Smooth muscle cell (in vitro differentiated cells): ENCODE results near the gene BLOC1S5. TPM values are rescaled to one million over a fixed set of nuclear protein-coding genes. Genes with fewer than 3 reads are reported as not detected.

Source experiments
- DNase-seq: peaks from one replicate; lab custom pipeline; 2025; ENCODE audit not compliant: unreplicated experiment; lab: John Stamatoyannopoulos, UW
- H2AFZ ChIP-seq: fragments of 200-600 bp; sonication (generic); 2 replicates; pipeline ENCODE4 v1.6.0; 2016; ENCODE audit warnings: antibody characterized with exemption, low read depth, mild to moderate bottlenecking
- H3F3A ChIP-seq: fragments of 200-600 bp; sonication (generic); 2 replicates; pipeline ENCODE4 v1.6.0; 2017; ENCODE audit warnings: antibody characterized with exemption, low read depth
- H3K27ac ChIP-seq: fragments of 200-600 bp; sonication (generic); 2 replicates; pipeline ENCODE4 v1.5.1; 2016; ENCODE audit warnings: low read depth, mild to moderate bottlenecking
- H3K27me3 ChIP-seq: fragments of 200-600 bp; sonication (generic); 2 replicates; pipeline ENCODE4 v1.6.1; 2016; ENCODE audit warnings: low read depth, mild to moderate bottlenecking
- H3K36me3 ChIP-seq: fragments of 200-600 bp; sonication (generic); 2 replicates; pipeline ENCODE4 v1.5.1; 2016; ENCODE audit warnings: low read depth
- H3K4me1 ChIP-seq: fragments of 200-600 bp; sonication (generic); 2 replicates; pipeline ENCODE4 v1.5.1; 2016; ENCODE audit warnings: low read depth
- H3K4me2 ChIP-seq: fragments of 200-600 bp; sonication (generic); 2 replicates; pipeline ENCODE4 v1.6.0; 2016; ENCODE audit warnings: mild to moderate bottlenecking
- H3K4me3 ChIP-seq: fragments of 200-600 bp; sonication (generic); 2 replicates; pipeline ENCODE4 v1.5.1; 2016; ENCODE audit warnings: mild to moderate bottlenecking
- H3K79me2 ChIP-seq: fragments of 200-600 bp; sonication (generic); 2 replicates; pipeline ENCODE4 v1.6.0; 2016; ENCODE audit warnings: low read depth, mild to moderate bottlenecking
- H3K9ac ChIP-seq: fragments of 200-600 bp; sonication (generic); 2 replicates; pipeline ENCODE4 v1.6.0; 2016; ENCODE audit warnings: low read depth
- H3K9me3 ChIP-seq: fragments of 200-600 bp; sonication (generic); replicated peaks from 2 replicates; pipeline ENCODE4 v1.5.1; 2016; ENCODE audit warnings: low read depth
- H4K20me1 ChIP-seq: fragments of 200-600 bp; sonication (generic); 2 replicates; pipeline ENCODE4 v1.6.0; 2016; ENCODE audit warnings: low read depth
- WGBS: methylation state at CpG from one replicate; pipeline ENCODE4 v1.1.7; 2016; ENCODE audit warnings: low lambda C conversion rate; 5-methylcytosine and 5-hydroxymethylcytosine counted together
- polyA plus RNA-seq: library from polyadenylated mRNA; unstranded; fragments of >200 nt; fragmentation: Nextera tagmentation; extraction: Ambion mirVana; gene quantifications from 2 replicates; pipeline ENCODE4 v1.2.1, GENCODE V29; 2016
- total RNA-seq: library from RNA; depleted of rRNA; stranded (reverse); fragments of >200 nt; gene quantifications from 2 replicates; pipeline ENCODE4 v1.2.3, GENCODE V29; 2014
- TF ChIP-seq, protein P1 (sequence below): fragments of 200-600 bp; sonication (generic); IDR thresholded peaks from 2 replicates; pipeline ENCODE4 v1.5.1; 2017; ENCODE audit warnings: borderline replicate concordance, mild to moderate bottlenecking, antibody characterized with exemption; ENCODE audit not compliant: insufficient read depth, poor library complexity, severe bottlenecking

BLOC1S5 gene, protein sequence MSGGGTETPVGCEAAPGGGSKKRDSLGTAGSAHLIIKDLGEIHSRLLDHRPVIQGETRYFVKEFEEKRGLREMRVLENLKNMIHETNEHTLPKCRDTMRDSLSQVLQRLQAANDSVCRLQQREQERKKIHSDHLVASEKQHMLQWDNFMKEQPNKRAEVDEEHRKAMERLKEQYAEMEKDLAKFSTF
- total RNA-seq (10.7 and 14.6 TPM in 2 replicates), polyA plus RNA-seq (9.2 and 13.7 TPM in 2 replicates)

DNA sequence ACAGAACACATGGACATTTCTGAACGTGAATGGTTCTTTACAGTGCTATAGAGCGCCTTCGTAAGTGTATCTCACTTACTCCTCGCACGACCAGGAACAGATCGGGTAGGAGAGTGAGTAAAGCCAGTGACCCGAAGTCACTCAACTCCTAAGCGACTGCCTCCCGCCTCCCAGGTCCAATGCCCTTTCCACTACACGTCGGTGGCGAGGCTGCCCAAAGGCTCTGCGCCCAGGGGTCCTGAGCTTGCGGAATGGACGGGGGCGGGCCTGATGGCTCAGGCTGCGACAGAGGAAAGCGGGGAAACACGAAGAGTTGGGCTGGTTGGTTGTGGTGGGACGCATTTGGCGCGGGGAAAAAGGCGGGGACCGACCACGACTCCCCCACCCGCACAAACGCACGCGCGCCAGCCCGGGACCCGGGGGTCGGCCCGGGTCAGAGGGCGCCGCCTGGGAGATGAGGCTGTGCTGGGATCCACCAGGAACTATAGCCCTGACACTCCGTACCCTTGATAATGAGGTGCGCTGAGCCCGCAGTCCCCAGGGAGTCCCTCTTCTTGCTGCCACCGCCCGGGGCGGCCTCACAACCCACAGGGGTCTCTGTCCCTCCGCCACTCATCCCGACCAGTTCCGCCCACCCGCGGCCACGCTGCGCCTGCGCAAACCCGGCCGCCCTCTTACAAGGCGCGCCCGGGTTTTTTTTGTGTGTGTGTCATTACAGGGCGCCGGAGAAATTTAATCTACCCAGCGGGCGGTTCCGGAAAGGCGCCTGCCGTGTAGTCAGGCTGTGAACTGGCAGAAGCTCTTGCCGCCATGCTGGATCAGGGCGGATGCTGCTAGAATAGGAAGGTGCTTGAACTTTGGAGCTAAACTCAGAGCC, at the start of gene BLOC1S5:
BLOC1S5 (minus strand) TSS at position 629 of the 877 bp plus-strand sequence; CDS start at position 616, 13 bp downstream.
- Histone ChIP-seq H3K36me3 (peaks cover 7% of the 10 kb centered on the region), H4K20me1 (no peaks in the 10 kb centered on the region), H3K4me1 (peaks cover 7% of the 10 kb centered on the region), H3K27ac (peak within 1 kb of the TSS; percentile 76), H3K79me2 (peaks cover 8% of the 10 kb centered on the region), H3K9me3 (no peaks in the 10 kb centered on the region), H3K4me3 (peak within 1 kb of the TSS; percentile 75), H3K27me3 (no peaks in the 10 kb centered on the region), H3K4me2 (peak within 1 kb of the TSS; percentile 87), H2AFZ (peak within 1 kb of the TSS; percentile 95), H3K9ac (peak within 1 kb of the TSS; percentile 72), H3F3A (no peaks in the 10 kb centered on the region)
- WGBS, result 1% methylated on average over 64 of the region's 64 CpGs
- TF ChIP-seq, protein P1, sequence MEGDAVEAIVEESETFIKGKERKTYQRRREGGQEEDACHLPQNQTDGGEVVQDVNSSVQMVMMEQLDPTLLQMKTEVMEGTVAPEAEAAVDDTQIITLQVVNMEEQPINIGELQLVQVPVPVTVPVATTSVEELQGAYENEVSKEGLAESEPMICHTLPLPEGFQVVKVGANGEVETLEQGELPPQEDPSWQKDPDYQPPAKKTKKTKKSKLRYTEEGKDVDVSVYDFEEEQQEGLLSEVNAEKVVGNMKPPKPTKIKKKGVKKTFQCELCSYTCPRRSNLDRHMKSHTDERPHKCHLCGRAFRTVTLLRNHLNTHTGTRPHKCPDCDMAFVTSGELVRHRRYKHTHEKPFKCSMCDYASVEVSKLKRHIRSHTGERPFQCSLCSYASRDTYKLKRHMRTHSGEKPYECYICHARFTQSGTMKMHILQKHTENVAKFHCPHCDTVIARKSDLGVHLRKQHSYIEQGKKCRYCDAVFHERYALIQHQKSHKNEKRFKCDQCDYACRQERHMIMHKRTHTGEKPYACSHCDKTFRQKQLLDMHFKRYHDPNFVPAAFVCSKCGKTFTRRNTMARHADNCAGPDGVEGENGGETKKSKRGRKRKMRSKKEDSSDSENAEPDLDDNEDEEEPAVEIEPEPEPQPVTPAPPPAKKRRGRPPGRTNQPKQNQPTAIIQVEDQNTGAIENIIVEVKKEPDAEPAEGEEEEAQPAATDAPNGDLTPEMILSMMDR, result no peak
- peak; percentile 89 for DNase-seq

DNA sequence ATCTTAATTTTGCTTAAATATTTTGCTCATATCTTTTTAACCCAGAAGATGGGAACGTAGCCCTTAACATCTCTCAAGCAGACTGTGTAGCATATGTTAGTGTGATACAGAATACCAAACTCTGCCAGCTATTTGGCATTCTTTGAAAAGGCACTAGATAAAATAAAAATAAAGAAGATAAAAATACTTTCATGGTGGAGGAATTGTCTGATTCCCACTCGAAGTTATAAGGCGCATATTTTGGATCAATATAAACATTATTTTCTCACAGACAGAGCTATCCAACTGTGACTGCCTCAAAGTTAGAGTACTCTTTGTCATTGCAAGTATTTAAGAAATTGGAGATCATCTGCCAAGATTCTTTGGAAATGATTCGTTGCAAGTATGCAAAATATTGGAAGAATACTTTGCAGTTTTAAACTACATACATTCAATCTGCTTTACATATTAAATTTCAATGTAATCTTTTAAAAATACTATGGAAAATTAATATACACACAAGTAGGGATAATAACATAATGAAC, 49.0 kb upstream of the BLOC1S5 start:
- Histone ChIP-seq H3K4me2 (no peak overlapping the region), H3K9me3 (no peaks in the 10 kb centered on the region), H3K9ac (no peak overlapping the region), H4K20me1 (no peaks in the 10 kb centered on the region), H3K79me2 (no peaks in the 10 kb centered on the region), H3K27me3 (no peaks in the 10 kb centered on the region), H3K27ac (no peak overlapping the region), H2AFZ (no peak overlapping the region), H3F3A (no peaks in the 10 kb centered on the region), H3K4me3 (no peak overlapping the region), H3K4me1 (no peaks in the 10 kb centered on the region), H3K36me3 (no peaks in the 10 kb centered on the region)
- TF ChIP-seq, protein P1, result no peak
- 87% methylated on average over 4 of the region's 4 CpGs for WGBS
- DNase-seq, result no peak

DNA sequence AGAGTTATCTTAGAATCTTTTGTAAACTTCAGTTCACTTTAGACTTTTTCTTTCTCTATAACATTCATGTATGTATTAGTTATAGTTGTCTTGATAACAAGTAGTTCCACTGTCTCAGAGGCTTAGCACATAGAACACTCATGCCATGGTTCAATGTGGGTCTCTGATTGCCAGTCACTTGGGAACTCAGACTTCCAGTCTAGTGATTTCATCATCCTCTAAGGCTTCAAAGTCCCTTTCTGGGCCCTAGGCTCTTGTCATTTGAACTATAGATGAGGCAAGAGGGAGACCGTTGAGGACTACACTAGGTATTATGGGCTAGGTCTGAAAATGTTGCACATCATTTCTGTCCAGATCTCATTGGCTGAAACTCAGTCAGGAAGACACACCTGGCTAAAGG, 46.5 kb upstream of the BLOC1S5 start:
- Histone ChIP-seq H4K20me1 (no peaks in the 10 kb centered on the region), H3K4me1 (no peaks in the 10 kb centered on the region), H3K79me2 (no peaks in the 10 kb centered on the region), H3F3A (no peaks in the 10 kb centered on the region), H3K27ac (no peak overlapping the region), H3K4me2 (no peak overlapping the region), H3K36me3 (no peaks in the 10 kb centered on the region), H3K27me3 (no peaks in the 10 kb centered on the region), H2AFZ (no peak overlapping the region), H3K4me3 (no peak overlapping the region), H3K9ac (no peak overlapping the region), H3K9me3 (no peaks in the 10 kb centered on the region)
- TF ChIP-seq, protein P1, result no peak
- no peak for DNase-seq
- 92% methylated on average over 1 of the region's 1 CpG for WGBS
